ENCODE data around the gene CREB5. TPM values are rescaled to one million over a fixed set of nuclear protein-coding genes. Genes with fewer than 3 reads are reported as not detected.

CREB5 gene
- total and polyA plus RNA-seq, 2 of the 8 experiments (the other 6 are each of a cell fraction or from before 2014, with no cell fraction given) = 2.4 to 2.7 TPM

DNA sequence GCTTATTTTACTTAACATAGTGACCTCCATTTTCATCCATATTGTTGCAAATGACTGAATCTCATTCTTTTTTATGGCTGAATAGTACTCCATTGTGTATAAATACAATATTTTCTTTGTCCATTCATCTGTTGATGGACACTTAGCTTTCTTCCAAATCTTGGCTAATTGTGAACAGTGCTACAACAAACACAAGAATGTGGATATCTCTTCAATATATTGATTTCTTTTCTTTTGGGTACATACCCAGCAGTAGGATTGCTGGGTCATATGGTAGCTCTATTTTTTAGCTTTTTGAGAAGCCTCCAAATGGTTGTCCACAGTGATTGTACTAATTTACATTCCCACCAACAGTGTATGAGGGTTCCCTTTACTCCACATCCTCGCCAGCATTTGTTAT is 58.0 kb downstream of the CREB5 start:
- peaks cover 0 to 4% (median 2%) of the 10 kb centered on the region in 4 experiments; a peak in 2 of 7 replicates for H3K4me1 ChIP-seq (replicated peaks in 1 of 4; ENCODE audit: control insufficient read depth in 3 of 4, insufficient read depth in 4 of 4, low read length in 3 of 4)
- no peak overlapping the region for H2BK20ac ChIP-seq (ENCODE audit: low read length)
- H3K14ac ChIP-seq (ENCODE audit: insufficient read length) = no peak overlapping the region
- no peak overlapping the region for H3K27ac ChIP-seq (ENCODE audit: low read depth, low read length)
- no peak overlapping the region for H4K5ac ChIP-seq (ENCODE audit: insufficient read length, low read depth, low read length)
- H2AK5ac ChIP-seq (ENCODE audit: low read depth, low read length) = no peak overlapping the region
- ChIA-PET CTCF (ENCODE audit: partially characterized antibody) (interaction anchor here (0.6 kb wide), 2 partner anchors 303 to 1122 kb away, joined by 3 read pairs; no protein-coding TSS in a partner anchor), POLR2A (ENCODE audit: partially characterized antibody) (no interaction called here)
- H3K79me2 ChIP-seq (ENCODE audit: control insufficient read depth in 1 of 2, insufficient read depth in 2 of 2, low read length in 2 of 2) = no peaks in the 10 kb centered on the region
- no peaks in the 10 kb centered on the region for H3K79me1 ChIP-seq (ENCODE audit: low read depth, low read length)
- no peak overlapping the region for H3K18ac ChIP-seq (ENCODE audit: extremely low read depth, low read length)
- no peaks in the 10 kb centered on the region for H3K9me3 ChIP-seq (ENCODE audit: insufficient read depth in 2 of 2, low read depth in 1 of 2, low read length in 1 of 2)
- no peak overlapping the region for H3K9ac ChIP-seq (replicated peaks in 1 of 4; ENCODE audit: extremely low read depth in 1 of 4, low read depth in 3 of 4, low read length in 3 of 4)
- H4K8ac ChIP-seq (ENCODE audit: extremely low read depth, insufficient read depth, low read length) = no peak overlapping the region
- H3K36me3 ChIP-seq (ENCODE audit: control insufficient read depth in 2 of 4, insufficient read depth in 4 of 4, low read length in 3 of 4) = no peaks in the 10 kb centered on the region
- H3K56ac ChIP-seq (replicated peaks; ENCODE audit: insufficient read length, low read depth, low read length) = no peak overlapping the region
- no peaks in the 10 kb centered on the region for H4K20me1 ChIP-seq (replicated peaks in 1 of 2; ENCODE audit: control insufficient read depth in 1 of 2, insufficient read depth in 2 of 2, low read length in 2 of 2)
- no peak overlapping the region for H2BK120ac ChIP-seq (replicated peaks; ENCODE audit: low read depth, low read length)
- no peak overlapping the region for H4K91ac ChIP-seq (replicated peaks; ENCODE audit: insufficient read length, low read length)
- WGBS, 2 experiments (ENCODE audit: extremely low coverage in 1 of 2, insufficient coverage in 1 of 2, insufficient read length in 1 of 2, insufficient replicate concordance in 2 of 2, low coverage in 1 of 2, low lambda C conversion rate in 2 of 2, missing lambda C conversion rate in 1 of 2) = 87% methylated on average over 1 of the region's 1 CpG; no CpG with 5 or more reads in 1 of the 2 experiments
- H3K23ac ChIP-seq (ENCODE audit: insufficient read length) = no peak overlapping the region
- no peak overlapping the region for H2BK12ac ChIP-seq (ENCODE audit: low read depth, low read length)
- FAIRE-seq (no peak), DNase-seq (ENCODE audit: low read depth in 1 of 2, low spot score in 2 of 2) (no peak)
- no peaks in the 10 kb centered on the region for H3K23me2 ChIP-seq (ENCODE audit: low read depth, low read length)
- no peak overlapping the region for H3K4me2 ChIP-seq (ENCODE audit: insufficient read depth in 1 of 2, low read depth in 2 of 2, low read length in 2 of 2)
- H2BK5ac ChIP-seq (ENCODE audit: low read depth, low read length) = no peak overlapping the region
- no peak overlapping the region for H3K4ac ChIP-seq (replicated peaks; ENCODE audit: insufficient read length, low read depth, low read length)
- H3K27me3 ChIP-seq (replicated peaks in 1 of 4; ENCODE audit: control insufficient read depth in 3 of 4, extremely low read depth in 1 of 4, insufficient read depth in 3 of 4, low read length in 3 of 4) = no peaks in the 10 kb centered on the region
- H3K4me3 ChIP-seq (ENCODE audit: extremely low read depth in 1 of 4, insufficient read depth in 2 of 4, low read depth in 3 of 4, low read length in 4 of 4) = no peak overlapping the region
- no peak overlapping the region for H2BK15ac ChIP-seq (ENCODE audit: low read length)
- no peak overlapping the region for H2AFZ ChIP-seq (ENCODE audit: low read length)
- TF ChIP-seq, protein P1, sequence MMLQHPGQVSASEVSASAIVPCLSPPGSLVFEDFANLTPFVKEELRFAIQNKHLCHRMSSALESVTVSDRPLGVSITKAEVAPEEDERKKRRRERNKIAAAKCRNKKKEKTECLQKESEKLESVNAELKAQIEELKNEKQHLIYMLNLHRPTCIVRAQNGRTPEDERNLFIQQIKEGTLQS (IDR thresholded peaks at IDR 0.05; ENCODE audit: insufficient read depth, low read depth, low read length) = no peak
- TF ChIP-seq EP300 (IDR thresholded peaks at IDR 0.05; ENCODE audit: borderline replicate concordance in 1 of 2, low read depth in 2 of 2, low read length in 2 of 2) = no peak
- no peak for TF ChIP-seq SAP30 (IDR thresholded peaks at IDR 0.05; ENCODE audit: insufficient read depth, insufficient replicate concordance, low read length)
- TF ChIP-seq, protein P2, sequence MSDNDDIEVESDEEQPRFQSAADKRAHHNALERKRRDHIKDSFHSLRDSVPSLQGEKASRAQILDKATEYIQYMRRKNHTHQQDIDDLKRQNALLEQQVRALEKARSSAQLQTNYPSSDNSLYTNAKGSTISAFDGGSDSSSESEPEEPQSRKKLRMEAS (IDR thresholded peaks at IDR 0.05) = no peak
- no peak for TF ChIP-seq FOSL1 (IDR thresholded peaks at IDR 0.05; ENCODE audit: insufficient read depth, low read depth, low read length)
- no peak for TF ChIP-seq TBP (IDR thresholded peaks at IDR 0.05; ENCODE audit: low read depth, low read length)
- TF ChIP-seq TEAD4 (IDR thresholded peaks at IDR 0.05; ENCODE audit: low read depth, low read length) = no peak
